Measurements from ENCODE around the gene PDZD4. TPM values are rescaled to one million over a fixed set of nuclear protein-coding genes. Genes with fewer than 3 reads are reported as not detected.

Gene PDZD4
- total and polyA plus RNA-seq, 4 donors, result 0.15 to 1.8 (median 0.69) TPM

DNA sequence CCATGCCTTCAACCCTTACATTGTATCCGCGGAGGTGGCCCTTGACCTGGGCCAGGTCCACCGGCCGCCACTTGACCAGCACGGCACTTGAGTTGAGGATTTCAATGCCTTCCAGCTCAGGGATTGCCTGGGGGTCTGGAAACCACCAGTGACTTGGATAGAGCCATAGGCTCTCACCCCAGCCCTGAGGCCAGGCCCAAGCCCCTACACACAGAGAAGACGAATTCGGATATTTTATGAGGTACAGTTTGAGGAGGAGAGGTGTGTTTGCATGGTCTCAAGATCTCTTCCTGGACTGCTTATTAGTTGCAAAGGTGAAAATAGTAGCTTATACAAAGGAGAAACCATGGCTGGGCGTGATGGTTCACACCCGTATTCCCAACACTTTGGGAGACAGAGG is 35.3 kb upstream of the PDZD4 start:
- H3K4me1 ChIP-seq (ENCODE audit: control insufficient read depth in 4 of 4, insufficient read depth in 4 of 4, low read length in 3 of 4), result no peaks in the 10 kb centered on the region
- no peak overlapping the region for H3K27ac ChIP-seq (ENCODE audit: low read depth in 1 of 2, low read length in 2 of 2)
- WGBS, result 88% methylated on average over 9 of the region's 9 CpGs
- no peak for DNase-seq (ENCODE audit: low spot score)
- no peaks in the 10 kb centered on the region for H3K36me3 ChIP-seq (ENCODE audit: control insufficient read depth in 4 of 4, insufficient read depth in 3 of 4, low read depth in 1 of 4, low read length in 3 of 4)
- TF ChIP-seq TAF1 (conservative IDR thresholded peaks at IDR 0.05), result no peak
- no peak for TF ChIP-seq NR2F2 (IDR thresholded peaks at IDR 0.05)
- TF ChIP-seq, protein P1, sequence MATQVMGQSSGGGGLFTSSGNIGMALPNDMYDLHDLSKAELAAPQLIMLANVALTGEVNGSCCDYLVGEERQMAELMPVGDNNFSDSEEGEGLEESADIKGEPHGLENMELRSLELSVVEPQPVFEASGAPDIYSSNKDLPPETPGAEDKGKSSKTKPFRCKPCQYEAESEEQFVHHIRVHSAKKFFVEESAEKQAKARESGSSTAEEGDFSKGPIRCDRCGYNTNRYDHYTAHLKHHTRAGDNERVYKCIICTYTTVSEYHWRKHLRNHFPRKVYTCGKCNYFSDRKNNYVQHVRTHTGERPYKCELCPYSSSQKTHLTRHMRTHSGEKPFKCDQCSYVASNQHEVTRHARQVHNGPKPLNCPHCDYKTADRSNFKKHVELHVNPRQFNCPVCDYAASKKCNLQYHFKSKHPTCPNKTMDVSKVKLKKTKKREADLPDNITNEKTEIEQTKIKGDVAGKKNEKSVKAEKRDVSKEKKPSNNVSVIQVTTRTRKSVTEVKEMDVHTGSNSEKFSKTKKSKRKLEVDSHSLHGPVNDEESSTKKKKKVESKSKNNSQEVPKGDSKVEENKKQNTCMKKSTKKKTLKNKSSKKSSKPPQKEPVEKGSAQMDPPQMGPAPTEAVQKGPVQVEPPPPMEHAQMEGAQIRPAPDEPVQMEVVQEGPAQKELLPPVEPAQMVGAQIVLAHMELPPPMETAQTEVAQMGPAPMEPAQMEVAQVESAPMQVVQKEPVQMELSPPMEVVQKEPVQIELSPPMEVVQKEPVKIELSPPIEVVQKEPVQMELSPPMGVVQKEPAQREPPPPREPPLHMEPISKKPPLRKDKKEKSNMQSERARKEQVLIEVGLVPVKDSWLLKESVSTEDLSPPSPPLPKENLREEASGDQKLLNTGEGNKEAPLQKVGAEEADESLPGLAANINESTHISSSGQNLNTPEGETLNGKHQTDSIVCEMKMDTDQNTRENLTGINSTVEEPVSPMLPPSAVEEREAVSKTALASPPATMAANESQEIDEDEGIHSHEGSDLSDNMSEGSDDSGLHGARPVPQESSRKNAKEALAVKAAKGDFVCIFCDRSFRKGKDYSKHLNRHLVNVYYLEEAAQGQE (IDR thresholded peaks at IDR 0.05), result no peak
- TF ChIP-seq, protein P2, sequence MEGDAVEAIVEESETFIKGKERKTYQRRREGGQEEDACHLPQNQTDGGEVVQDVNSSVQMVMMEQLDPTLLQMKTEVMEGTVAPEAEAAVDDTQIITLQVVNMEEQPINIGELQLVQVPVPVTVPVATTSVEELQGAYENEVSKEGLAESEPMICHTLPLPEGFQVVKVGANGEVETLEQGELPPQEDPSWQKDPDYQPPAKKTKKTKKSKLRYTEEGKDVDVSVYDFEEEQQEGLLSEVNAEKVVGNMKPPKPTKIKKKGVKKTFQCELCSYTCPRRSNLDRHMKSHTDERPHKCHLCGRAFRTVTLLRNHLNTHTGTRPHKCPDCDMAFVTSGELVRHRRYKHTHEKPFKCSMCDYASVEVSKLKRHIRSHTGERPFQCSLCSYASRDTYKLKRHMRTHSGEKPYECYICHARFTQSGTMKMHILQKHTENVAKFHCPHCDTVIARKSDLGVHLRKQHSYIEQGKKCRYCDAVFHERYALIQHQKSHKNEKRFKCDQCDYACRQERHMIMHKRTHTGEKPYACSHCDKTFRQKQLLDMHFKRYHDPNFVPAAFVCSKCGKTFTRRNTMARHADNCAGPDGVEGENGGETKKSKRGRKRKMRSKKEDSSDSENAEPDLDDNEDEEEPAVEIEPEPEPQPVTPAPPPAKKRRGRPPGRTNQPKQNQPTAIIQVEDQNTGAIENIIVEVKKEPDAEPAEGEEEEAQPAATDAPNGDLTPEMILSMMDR (IDR thresholded peaks at IDR 0.05; ENCODE audit: low read depth, low read length, missing input control), result no peak
- TF ChIP-seq MAX (IDR thresholded peaks at IDR 0.05), result no peak
- no peak for TF ChIP-seq YY1 (IDR thresholded peaks at IDR 0.05)
- no peak for TF ChIP-seq FOXA1 (IDR thresholded peaks at IDR 0.05)
- no peak for TF ChIP-seq EGR1 (IDR thresholded peaks at IDR 0.05; ENCODE audit: low read depth in 2 of 2)
- no peak for TF ChIP-seq ATF3 (IDR thresholded peaks at IDR 0.05)
- no peak for TF ChIP-seq JUND (IDR thresholded peaks at IDR 0.05)
- H3K9me3 ChIP-seq (ENCODE audit: control insufficient read depth in 4 of 4, low read length in 3 of 4), result no peaks in the 10 kb centered on the region
- no peak overlapping the region for H3K4me3 ChIP-seq (ENCODE audit: low read depth in 1 of 3, low read length in 3 of 3)
- H3K9ac ChIP-seq (ENCODE audit: low read depth in 1 of 2, low read length in 2 of 2), result no peak overlapping the region
- H3K27me3 ChIP-seq (ENCODE audit: control insufficient read depth in 4 of 4, insufficient read depth in 4 of 4, low read length in 3 of 4), result no peaks in the 10 kb centered on the region

GRCh38 chrX:153865321-153865580 is 34.9 kb upstream of the PDZD4 start:
- no peak overlapping the region for H3K9ac ChIP-seq (ENCODE audit: low read depth in 1 of 2, low read length in 2 of 2)
- no peaks in the 10 kb centered on the region for H3K9me3 ChIP-seq (ENCODE audit: control insufficient read depth in 4 of 4, low read length in 3 of 4)
- no peak for TF ChIP-seq JUND (IDR thresholded peaks at IDR 0.05)
- TF ChIP-seq, protein P2 (IDR thresholded peaks at IDR 0.05; ENCODE audit: low read depth, low read length, missing input control), result no peak
- TF ChIP-seq YY1 (IDR thresholded peaks at IDR 0.05), result no peak
- TF ChIP-seq RAD21 (IDR thresholded peaks at IDR 0.05), result no peak
- TF ChIP-seq GABPA (IDR thresholded peaks at IDR 0.05 in 1 of 2, conservative IDR thresholded peaks at IDR 0.05 in 1 of 2), result no peak
- no peak for TF ChIP-seq SP1 (IDR thresholded peaks at IDR 0.05)
- no peak overlapping the region for H3K4me3 ChIP-seq (ENCODE audit: low read depth in 1 of 3, low read length in 3 of 3)
- H3K4me1 ChIP-seq (ENCODE audit: control insufficient read depth in 4 of 4, insufficient read depth in 4 of 4, low read length in 3 of 4), result no peaks in the 10 kb centered on the region
- 86% methylated on average over 11 of the region's 11 CpGs for WGBS
- no peak for DNase-seq (ENCODE audit: low spot score)
- H3K36me3 ChIP-seq (ENCODE audit: control insufficient read depth in 4 of 4, insufficient read depth in 3 of 4, low read depth in 1 of 4, low read length in 3 of 4), result no peaks in the 10 kb centered on the region
- no peaks in the 10 kb centered on the region for H3K27me3 ChIP-seq (ENCODE audit: control insufficient read depth in 4 of 4, insufficient read depth in 4 of 4, low read length in 3 of 4)
- no peak overlapping the region for H3K27ac ChIP-seq (ENCODE audit: low read depth in 1 of 2, low read length in 2 of 2)

Data from liver (tissue), 9 donors.